ENCODE results near the gene KIF22.

GRCh38 chr16:29753516-29753915, 37.0 kb upstream of the KIF22 start:
- no peak for TF ChIP-seq EZH2 (IDR thresholded peaks at IDR 0.05; ENCODE audit: insufficient read depth, low read length)
- TF ChIP-seq, protein P1, sequence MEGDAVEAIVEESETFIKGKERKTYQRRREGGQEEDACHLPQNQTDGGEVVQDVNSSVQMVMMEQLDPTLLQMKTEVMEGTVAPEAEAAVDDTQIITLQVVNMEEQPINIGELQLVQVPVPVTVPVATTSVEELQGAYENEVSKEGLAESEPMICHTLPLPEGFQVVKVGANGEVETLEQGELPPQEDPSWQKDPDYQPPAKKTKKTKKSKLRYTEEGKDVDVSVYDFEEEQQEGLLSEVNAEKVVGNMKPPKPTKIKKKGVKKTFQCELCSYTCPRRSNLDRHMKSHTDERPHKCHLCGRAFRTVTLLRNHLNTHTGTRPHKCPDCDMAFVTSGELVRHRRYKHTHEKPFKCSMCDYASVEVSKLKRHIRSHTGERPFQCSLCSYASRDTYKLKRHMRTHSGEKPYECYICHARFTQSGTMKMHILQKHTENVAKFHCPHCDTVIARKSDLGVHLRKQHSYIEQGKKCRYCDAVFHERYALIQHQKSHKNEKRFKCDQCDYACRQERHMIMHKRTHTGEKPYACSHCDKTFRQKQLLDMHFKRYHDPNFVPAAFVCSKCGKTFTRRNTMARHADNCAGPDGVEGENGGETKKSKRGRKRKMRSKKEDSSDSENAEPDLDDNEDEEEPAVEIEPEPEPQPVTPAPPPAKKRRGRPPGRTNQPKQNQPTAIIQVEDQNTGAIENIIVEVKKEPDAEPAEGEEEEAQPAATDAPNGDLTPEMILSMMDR (IDR thresholded peaks at IDR 0.05; ENCODE audit: insufficient read depth, low read depth, low read length) = no peak

All from astrocyte (in vitro differentiated cells and primary cell).